Peyer's patch (tissue), 4 donors: ENCODE measurements around the gene RAB27B. TPM values are rescaled to one million over a fixed set of nuclear protein-coding genes. Genes with fewer than 3 reads are reported as not detected.
"Not testable (repeated sequence)": the region's sequence is repeated elsewhere in the genome, so short reads cannot be mapped to it uniquely, and the experiment has no call there.

Experiments used
- DNase-seq, 3 donors: peaks; one replicate each; pipeline ENCODE4 v3.0.0-alpha.2; 2017 to 2019
- H3K27ac ChIP-seq, 4 donors: fragments of 200-600 bp; sonication (generic); one replicate each; pipeline ENCODE4 v1.5.1; 2016 to 2019
- H3K27me3 ChIP-seq, 2 donors: fragments of 200-600 bp; sonication (generic); one replicate each; pipeline ENCODE4 v1.5.1; 2019
- H3K36me3 ChIP-seq, 3 donors: fragments of 200-600 bp; sonication (generic); one replicate each; pipeline ENCODE4 v1.5.1; 2016 to 2019
- H3K4me1 ChIP-seq, 4 donors: fragments of 200-600 bp; sonication (generic); one replicate each; pipeline ENCODE4 v1.5.1; 2016 to 2019
- H3K4me3 ChIP-seq, 4 donors: fragments of 200-600 bp; sonication (generic); 1 replicate in 3 of 4; 2 replicates in 1 of 4; pipeline ENCODE4 v1.5.1; 2016 to 2019; ENCODE audit warnings: mild to moderate bottlenecking in 1 of 4
- H3K9me3 ChIP-seq, 4 donors: fragments of 200-600 bp; sonication (generic); one replicate each; pipeline ENCODE4 v1.5.1; 2016 to 2019; ENCODE audit warnings: mild to moderate bottlenecking in 1 of 4
- POLR2A ChIP-seq, 2 donors: fragments of 450-650 bp; IDR thresholded peaks; one replicate each; pipeline ENCODE4 v1.5.1; 2017; ENCODE audit warnings: antibody characterized with exemption in 2 of 2, mild to moderate bottlenecking in 2 of 2, moderate library complexity in 2 of 2
- total RNA-seq, 4 donors: library from RNA; depleted of rRNA; stranded (reverse); fragments of >200 nt; gene quantifications; one replicate each; pipeline ENCODE4 v1.1.0, GENCODE V29; 2016
- TF ChIP-seq, protein P1 (sequence below), 6 experiments: fragments of 450-650 bp in 4 of 6; fragments of 200-600 bp in 2 of 6; sonication (generic) in 1 of 6; IDR thresholded peaks; one replicate each; pipeline ENCODE4 v1.5.1; 2017 to 2019; ENCODE audit warnings: antibody characterized with exemption in 6 of 6, mild to moderate bottlenecking in 3 of 6, moderate library complexity in 1 of 6

The RAB27B gene
- total RNA-seq, 4 donors from 2014 or later = 2.5 to 7.1 (median 4.7) TPM

- no peak for TF ChIP-seq POLR2A (IDR thresholded peaks at IDR 0.05)
- TF ChIP-seq, protein P1, sequence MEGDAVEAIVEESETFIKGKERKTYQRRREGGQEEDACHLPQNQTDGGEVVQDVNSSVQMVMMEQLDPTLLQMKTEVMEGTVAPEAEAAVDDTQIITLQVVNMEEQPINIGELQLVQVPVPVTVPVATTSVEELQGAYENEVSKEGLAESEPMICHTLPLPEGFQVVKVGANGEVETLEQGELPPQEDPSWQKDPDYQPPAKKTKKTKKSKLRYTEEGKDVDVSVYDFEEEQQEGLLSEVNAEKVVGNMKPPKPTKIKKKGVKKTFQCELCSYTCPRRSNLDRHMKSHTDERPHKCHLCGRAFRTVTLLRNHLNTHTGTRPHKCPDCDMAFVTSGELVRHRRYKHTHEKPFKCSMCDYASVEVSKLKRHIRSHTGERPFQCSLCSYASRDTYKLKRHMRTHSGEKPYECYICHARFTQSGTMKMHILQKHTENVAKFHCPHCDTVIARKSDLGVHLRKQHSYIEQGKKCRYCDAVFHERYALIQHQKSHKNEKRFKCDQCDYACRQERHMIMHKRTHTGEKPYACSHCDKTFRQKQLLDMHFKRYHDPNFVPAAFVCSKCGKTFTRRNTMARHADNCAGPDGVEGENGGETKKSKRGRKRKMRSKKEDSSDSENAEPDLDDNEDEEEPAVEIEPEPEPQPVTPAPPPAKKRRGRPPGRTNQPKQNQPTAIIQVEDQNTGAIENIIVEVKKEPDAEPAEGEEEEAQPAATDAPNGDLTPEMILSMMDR (IDR thresholded peaks at IDR 0.05) = no peak
- no peaks in the 10 kb centered on the region for H3K4me1 ChIP-seq
- no peaks in the 10 kb centered on the region for H3K36me3 ChIP-seq
- H3K27me3 ChIP-seq = no peaks in the 10 kb centered on the region
- H3K9me3 ChIP-seq = no peaks in the 10 kb centered on the region
- H3K27ac ChIP-seq = no peak overlapping the region
- H3K4me3 ChIP-seq = no peak overlapping the region
- no peak for DNase-seq
These were observed 19.8 kb downstream of the RAB27B start for GRCh38 chr18:54848121-54848520.

GRCh38 chr18:54849683-54850082 lies 21.4 kb downstream of the RAB27B start:
- no peaks in the 10 kb centered on the region for H3K27me3 ChIP-seq
- no peaks in the 10 kb centered on the region for H3K9me3 ChIP-seq
- H3K36me3 ChIP-seq = no peaks in the 10 kb centered on the region
- H3K27ac ChIP-seq = no peak overlapping the region
- H3K4me1 ChIP-seq = no peaks in the 10 kb centered on the region
- TF ChIP-seq, protein P1 (IDR thresholded peaks at IDR 0.05) = no peak
- TF ChIP-seq POLR2A (IDR thresholded peaks at IDR 0.05) = no peak
- no peak for DNase-seq
- H3K4me3 ChIP-seq = no peak overlapping the region

GRCh38 chr18:54850598-54850997 lies 22.3 kb downstream of the RAB27B start:
- TF ChIP-seq, protein P1 (IDR thresholded peaks at IDR 0.05) = no peak
- no peak for TF ChIP-seq POLR2A (IDR thresholded peaks at IDR 0.05)
- Histone ChIP-seq H3K27me3 (no peaks in the 10 kb centered on the region), H3K9me3 (no peaks in the 10 kb centered on the region), H3K4me1 (no peaks in the 10 kb centered on the region), H3K36me3 (no peaks in the 10 kb centered on the region), H3K4me3 (no peak overlapping the region), H3K27ac (no peak overlapping the region)
- no peak for DNase-seq

GRCh38 chr18:54852780-54853675 lies 24.8 kb downstream of the RAB27B start:
- H3K4me3 ChIP-seq = no peak overlapping the region
- H3K36me3 ChIP-seq = no peaks in the 10 kb centered on the region
- DNase-seq = no peak
- H3K9me3 ChIP-seq = no peaks in the 10 kb centered on the region
- no peaks in the 10 kb centered on the region for H3K4me1 ChIP-seq
- H3K27me3 ChIP-seq = no peaks in the 10 kb centered on the region
- H3K27ac ChIP-seq = no peak overlapping the region
- TF ChIP-seq, protein P1 (IDR thresholded peaks at IDR 0.05) = no peak
- TF ChIP-seq POLR2A (IDR thresholded peaks at IDR 0.05) = no peak

DNA sequence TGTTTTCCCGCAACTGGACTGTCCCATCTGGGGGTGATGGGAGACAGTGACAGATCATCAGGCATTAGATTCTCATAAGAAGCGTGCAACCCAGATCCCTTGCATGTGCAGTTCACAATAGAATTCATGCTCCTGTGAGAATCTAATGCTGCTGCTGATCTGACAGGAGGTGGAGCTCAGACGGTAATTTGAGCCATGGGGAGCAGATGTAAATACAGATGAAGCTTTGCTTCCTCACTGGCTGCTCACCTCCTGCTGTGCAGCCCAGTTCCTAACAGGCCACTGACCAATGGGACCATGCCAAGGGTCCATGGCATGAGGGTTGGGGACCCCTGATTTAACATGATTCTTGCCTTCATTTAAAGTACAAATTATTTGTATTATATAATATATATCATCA lies 26.8 kb downstream of the RAB27B start:
- H3K27me3 ChIP-seq, H3K36me3 ChIP-seq, DNase-seq, H3K9me3 ChIP-seq, H3K4me3 ChIP-seq, H3K27ac ChIP-seq, H3K4me1 ChIP-seq: not testable (repeated sequence)

GRCh38 chr18:54856105-54856646 lies 27.9 kb downstream of the RAB27B start:
- no peaks in the 10 kb centered on the region for H3K36me3 ChIP-seq
- H3K27ac ChIP-seq = no peak overlapping the region
- TF ChIP-seq, protein P1 (IDR thresholded peaks at IDR 0.05) = no peak
- no peak for TF ChIP-seq POLR2A (IDR thresholded peaks at IDR 0.05)

More at GRCh38 chr18:54856105-54856646, 27.9 kb downstream of the RAB27B start:
- Histone ChIP-seq H3K4me3 (no peak overlapping the region), H3K27me3 (no peaks in the 10 kb centered on the region), H3K4me1 (no peaks in the 10 kb centered on the region), H3K9me3 (no peaks in the 10 kb centered on the region)
- DNase-seq = no peak
